ENCODE results near the gene TMEM242.

The TMEM242 gene

GRCh38 chr6:157269261-157269794, 54.0 kb downstream of the TMEM242 start:
- no peak for TF ChIP-seq CTCF (IDR thresholded peaks at IDR 0.05; ENCODE audit: extremely low read depth, insufficient read depth, missing control alignments)
- DNase-seq (ENCODE audit: low spot score): no peak
- in situ Hi-C loops (cut with MboI; ENCODE audit: low pct_unique_long_range_greater_than_20kb, low sequenced_read_pairs, unreplicated experiment): no loop called here

DNA sequence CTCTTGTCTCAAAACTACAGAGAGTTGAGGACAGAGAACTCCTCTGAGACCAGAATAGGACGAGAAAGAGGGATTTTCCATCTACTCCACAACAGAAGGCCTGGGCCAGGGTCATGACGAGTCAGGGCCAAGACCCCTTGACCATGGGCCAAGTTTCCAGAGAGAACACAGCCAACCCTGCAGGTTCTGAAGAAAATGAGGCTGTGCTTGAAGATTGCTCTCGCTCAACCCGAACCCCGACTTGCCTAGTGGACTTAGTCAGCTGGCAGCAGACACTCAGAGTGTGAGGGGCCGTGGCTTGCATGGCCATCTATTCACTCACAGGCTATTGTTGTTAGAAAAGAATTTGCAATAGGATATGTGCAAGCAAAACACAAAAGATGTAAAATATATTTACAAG, 54.5 kb downstream of the TMEM242 start:
- in situ Hi-C loops (cut with MboI; ENCODE audit: low pct_unique_long_range_greater_than_20kb, low sequenced_read_pairs, unreplicated experiment): no loop called here
- no peak for TF ChIP-seq CTCF (IDR thresholded peaks at IDR 0.05; ENCODE audit: extremely low read depth, insufficient read depth, missing control alignments)

GRCh38 chr6:157268396-157268795, 54.9 kb downstream of the TMEM242 start:
- TF ChIP-seq CTCF (IDR thresholded peaks at IDR 0.05; ENCODE audit: extremely low read depth, insufficient read depth, missing control alignments): no peak
- DNase-seq (ENCODE audit: low spot score): no peak
- in situ Hi-C loops (cut with MboI; ENCODE audit: low pct_unique_long_range_greater_than_20kb, low sequenced_read_pairs, unreplicated experiment): no loop called here

More for the DNA sequence above, 54.5 kb downstream of the TMEM242 start:
- no peak for DNase-seq (ENCODE audit: low spot score)

GRCh38 chr6:157267654-157268053, 55.7 kb downstream of the TMEM242 start:
- no peak for TF ChIP-seq CTCF (IDR thresholded peaks at IDR 0.05; ENCODE audit: extremely low read depth, insufficient read depth, missing control alignments)
- DNase-seq (ENCODE audit: low spot score): no peak
- in situ Hi-C loops (cut with MboI; ENCODE audit: low pct_unique_long_range_greater_than_20kb, low sequenced_read_pairs, unreplicated experiment): no loop called here

DNA sequence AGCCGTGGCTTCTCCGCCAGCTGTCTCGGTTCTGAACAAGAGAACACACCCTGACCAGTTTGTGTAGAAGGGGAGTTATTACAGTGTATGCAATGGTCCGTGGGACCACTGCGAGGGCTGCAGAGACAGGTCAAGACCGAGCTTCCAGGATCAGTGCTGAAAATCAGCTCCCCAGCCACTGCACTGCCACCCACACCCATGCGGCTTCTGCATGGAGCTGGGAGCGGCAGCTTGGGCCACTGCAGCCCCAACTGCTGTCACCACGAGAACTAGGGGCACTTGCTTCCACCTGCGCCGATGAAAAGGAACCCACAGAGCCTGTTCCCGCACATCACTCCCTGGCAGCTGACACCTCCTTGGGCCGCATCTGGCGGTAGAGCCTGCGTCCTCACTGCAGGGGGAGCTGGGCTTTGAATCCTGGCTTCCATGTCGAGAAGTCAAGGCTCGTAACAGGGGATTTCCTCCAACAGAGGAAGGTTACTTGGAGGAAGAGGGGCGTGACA, 56.2 kb downstream of the TMEM242 start:
- TF ChIP-seq CTCF (IDR thresholded peaks at IDR 0.05; ENCODE audit: extremely low read depth, insufficient read depth, missing control alignments): no peak
- no peak for DNase-seq (ENCODE audit: low spot score)
- in situ Hi-C loops (cut with MboI; ENCODE audit: low pct_unique_long_range_greater_than_20kb, low sequenced_read_pairs, unreplicated experiment): no loop called here

- DNase-seq (ENCODE audit: low spot score): no peak
- TF ChIP-seq CTCF (IDR thresholded peaks at IDR 0.05; ENCODE audit: extremely low read depth, insufficient read depth, missing control alignments): no peak
- in situ Hi-C loops (cut with MboI; ENCODE audit: low pct_unique_long_range_greater_than_20kb, low sequenced_read_pairs, unreplicated experiment): no loop called here
Measured at GRCh38 chr6:157266274-157267101, 56.8 kb downstream of the TMEM242 start.

Data from GM13977 (cell line).